GM21737 (cell line): ENCODE results near the gene TTC12.

Source experiments
- ATAC-seq: cut with Tn5 transposase; IDR thresholded peaks from one replicate; pipeline ENCODE4 v1.9.1; 2021; ENCODE audit warnings: mild to moderate bottlenecking, moderate library complexity; ENCODE audit not compliant: unreplicated experiment

The TTC12 gene, protein sequence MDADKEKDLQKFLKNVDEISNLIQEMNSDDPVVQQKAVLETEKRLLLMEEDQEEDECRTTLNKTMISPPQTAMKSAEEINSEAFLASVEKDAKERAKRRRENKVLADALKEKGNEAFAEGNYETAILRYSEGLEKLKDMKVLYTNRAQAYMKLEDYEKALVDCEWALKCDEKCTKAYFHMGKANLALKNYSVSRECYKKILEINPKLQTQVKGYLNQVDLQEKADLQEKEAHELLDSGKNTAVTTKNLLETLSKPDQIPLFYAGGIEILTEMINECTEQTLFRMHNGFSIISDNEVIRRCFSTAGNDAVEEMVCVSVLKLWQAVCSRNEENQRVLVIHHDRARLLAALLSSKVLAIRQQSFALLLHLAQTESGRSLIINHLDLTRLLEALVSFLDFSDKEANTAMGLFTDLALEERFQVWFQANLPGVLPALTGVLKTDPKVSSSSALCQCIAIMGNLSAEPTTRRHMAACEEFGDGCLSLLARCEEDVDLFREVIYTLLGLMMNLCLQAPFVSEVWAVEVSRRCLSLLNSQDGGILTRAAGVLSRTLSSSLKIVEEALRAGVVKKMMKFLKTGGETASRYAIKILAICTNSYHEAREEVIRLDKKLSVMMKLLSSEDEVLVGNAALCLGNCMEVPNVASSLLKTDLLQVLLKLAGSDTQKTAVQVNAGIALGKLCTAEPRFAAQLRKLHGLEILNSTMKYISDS

DNA sequence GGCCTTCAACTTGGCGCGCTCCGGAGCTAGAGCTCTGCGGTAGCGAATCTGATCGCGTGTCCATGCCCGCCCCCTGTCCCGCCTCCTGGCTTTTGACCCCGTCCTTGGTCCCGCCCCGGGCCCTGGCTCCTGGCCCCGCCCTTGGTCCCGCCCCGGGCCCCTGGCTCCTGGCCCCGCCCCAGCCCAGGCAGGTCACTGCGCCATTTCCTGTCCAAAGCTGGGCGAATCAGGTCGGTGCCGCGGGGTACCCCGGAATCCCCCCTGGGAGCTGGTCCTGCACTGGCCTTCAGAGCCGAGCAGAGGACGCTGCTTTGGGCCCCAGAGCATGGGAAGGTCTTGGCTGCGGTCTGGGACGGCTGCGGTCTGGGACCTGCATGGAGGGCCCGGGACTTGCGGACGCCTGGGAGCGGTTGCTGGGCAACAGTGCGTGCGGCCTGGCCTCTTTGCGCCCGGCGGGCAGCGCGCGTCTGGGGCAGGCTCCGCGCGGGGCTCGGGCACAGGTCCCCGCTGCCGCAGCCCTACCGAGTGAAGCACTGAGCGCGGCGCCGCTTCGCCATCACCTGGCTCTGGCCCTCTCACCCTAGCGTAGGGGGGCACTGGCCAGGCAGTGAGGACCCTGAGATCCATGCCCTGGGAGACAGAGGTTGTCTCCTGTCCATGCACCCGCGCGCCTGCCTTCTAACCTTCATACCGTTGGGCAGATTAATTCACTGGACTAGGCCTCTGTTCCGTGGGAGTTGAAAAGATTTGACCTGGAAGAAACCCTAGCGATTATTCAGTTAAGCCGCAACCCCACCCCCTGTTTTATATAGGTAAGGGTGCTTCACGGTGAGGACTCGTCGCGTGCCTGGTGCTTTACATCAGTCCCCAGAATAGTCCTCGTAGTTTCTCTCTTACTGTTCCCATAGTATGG, at the start of gene TTC12:
Gene TTC12, plus strand, starts transcription at position 195 of the 913 bp plus-strand sequence. CDS start 1,675 bp downstream, outside the sequence.
- ATAC-seq, result peak; percentile 99

DNA sequence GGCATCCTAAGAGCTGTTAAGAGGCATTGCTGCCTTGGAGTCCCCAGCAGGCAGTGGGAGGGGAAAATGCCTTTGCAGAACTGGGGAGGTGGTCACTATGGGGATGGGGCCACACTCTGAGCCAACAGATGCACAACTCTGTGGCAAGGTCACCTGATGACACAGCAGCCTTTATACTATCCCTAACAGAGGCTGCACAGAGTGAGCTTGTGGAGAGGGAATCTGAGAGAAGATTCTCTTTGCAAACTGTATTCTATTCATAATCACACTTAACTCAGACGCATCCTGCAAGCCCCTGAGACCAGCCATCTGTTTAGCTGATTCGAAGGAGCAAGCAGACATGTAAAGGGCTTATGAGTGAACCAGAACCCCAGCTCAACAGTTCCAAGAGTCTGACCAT, 49.0 kb upstream of the TTC12 start:
- ATAC-seq, result no peak

DNA sequence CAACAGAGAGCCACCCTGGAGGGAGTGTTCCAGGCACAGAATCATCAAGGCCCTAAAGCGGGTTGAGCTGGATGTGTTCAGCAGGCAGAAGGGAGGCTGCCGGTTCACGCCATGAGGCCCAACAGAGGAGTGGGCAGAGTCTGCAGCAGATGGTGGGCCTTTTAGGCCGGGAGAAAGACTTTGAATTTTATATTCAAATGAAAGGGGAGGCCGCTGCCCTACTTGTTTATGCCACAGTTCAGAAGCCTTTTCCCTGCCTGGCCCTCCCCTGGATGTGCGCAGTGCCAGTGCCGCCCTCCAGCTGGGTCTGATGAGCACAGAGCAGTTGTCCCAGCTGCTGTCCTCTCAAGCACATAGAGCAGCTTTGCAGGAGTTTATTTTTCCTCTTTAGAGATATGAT, 46.9 kb upstream of the TTC12 start:
- ATAC-seq, result no peak

DNA sequence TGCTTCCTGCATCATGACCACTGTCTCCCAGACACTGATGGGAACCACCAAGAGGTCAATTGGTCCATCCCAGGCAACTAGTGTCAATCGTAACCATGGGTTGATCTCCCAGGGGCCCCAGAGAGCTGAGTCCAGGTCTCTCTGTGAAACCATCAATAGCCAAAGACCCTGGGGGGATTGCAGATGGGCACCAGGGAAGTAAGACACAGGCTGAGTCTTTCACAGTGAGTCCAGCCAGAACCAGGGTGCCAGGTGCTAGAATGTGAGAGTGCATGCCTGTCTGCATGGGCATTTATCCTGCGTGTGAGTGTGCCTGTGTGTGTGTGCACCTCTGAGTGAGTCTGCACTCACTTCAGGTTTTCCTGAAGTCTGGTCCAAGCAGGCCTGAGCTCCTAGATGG, 45.3 kb upstream of the TTC12 start:
- no peak for ATAC-seq

DNA sequence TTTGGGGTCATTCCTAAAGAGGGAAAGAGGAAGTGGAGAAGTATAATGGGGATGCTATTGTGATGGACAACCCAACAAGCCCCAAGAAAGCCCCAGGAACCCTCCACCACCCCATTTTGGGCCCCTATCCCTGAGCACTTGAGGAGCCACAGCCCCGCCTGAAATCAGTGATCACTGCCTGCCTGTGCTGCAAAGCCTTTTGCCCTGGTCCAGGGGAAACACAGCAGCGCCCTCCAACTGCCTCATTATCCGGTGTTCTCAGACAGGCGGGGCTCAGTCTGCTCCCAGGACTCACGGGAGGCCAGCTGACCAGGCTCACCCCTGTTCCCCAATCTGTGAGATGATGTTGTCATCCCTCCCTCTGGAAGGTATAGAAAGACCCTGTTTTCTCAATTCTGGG, 44.7 kb upstream of the TTC12 start:
- no peak for ATAC-seq

DNA sequence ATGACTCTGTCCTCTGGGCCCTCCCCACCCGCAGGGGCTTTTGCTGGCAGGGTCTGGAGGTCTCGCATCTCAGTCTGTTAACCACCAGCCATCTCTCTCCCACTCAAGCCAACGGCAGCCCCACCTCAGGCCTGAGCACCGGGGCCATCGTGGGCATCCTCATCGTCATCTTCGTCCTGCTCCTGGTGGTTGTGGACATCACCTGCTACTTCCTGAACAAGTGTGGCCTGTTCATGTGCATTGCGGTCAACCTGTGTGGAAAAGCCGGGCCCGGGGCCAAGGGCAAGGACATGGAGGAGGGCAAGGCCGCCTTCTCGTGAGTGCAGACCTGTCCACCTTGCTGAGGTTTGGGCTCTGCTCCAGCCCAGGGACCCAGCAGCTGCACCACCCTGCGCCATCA, 44.3 kb upstream of the TTC12 start:
- ATAC-seq, result no peak

DNA sequence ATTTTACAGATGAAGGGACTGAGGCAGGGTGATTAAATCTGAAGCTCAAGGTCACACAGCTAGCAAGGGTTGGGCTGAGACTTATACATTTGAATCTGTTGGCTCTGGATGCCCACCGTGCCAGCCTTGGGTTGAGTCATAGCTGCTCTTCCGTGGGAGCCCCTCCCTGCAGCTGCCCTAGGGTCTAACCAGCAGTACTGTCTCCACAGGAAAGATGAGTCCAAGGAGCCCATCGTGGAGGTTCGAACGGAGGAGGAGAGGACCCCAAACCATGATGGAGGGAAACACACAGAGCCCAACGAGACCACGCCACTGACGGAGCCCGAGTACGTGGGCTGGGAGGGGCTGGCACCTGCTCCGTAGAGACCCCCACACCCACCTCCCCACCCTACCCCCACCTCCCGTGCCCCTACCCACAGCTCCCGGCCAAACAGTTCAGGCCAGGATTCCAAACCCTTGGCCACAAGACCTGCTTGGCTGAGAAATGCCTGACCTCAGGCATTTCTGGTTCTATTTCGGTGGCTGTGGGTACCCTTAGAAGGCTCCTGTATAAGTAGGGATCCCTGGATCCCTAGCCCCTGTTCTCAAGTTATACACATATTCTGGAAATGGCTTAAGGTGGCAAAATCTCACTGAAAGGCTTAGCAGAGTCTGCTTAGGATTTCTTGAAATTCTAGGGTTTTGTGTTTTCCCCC, 42.7 kb upstream of the TTC12 start:
- ATAC-seq, result no peak

DNA sequence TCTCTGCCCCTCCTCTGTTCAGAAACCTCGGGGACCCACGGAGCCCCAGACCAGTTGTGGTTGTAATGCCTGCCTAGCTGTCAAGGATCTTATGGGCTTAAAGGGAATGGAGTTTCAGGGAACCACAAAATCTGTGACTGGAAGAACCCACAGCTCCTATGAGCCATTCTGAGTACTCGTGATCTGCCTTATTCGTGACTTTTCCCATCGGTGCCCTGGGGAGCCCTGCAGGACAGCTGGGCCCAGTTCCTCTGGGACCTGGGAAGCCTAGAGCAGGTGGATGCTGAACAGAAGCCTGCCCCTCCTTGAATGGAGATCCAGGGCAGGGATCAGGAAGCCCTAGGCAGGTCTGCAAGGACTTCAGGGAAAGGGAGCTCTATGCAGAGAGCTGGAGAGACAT, 42.1 kb upstream of the TTC12 start:
- ATAC-seq, result no peak

DNA sequence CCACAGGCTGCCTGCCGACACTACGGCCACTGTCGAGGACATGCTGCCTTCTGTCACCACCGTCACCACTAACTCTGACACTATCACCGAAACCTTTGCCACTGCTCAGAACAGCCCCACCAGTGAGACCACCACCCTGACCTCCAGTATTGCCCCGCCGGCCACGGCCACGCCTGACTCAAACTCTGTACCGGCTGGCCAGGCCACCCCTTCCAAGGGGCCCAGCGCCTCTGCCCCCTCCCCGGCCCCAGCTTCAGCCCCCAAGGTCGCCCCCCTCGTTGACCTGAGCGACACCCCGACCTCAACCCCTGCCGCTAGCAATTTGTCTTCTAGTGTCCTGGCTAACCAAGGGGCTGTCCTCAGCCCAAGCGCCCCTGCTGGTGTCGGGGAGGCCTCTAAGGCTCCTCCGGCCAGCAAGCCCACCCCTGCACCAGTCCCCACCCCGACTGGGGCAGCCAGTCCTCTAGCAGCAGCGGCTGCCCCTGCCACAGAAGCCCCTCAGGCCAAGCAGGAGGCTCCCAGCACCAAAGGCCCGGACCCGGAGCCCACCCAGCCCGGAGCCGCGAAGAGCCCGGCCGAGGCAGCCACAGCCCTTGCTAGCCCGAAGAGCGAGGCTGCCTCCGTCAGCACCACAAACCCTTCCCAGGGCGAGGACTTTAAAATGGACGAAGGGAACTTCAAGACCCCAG, 41.3 kb upstream of the TTC12 start:
- no peak for ATAC-seq

DNA sequence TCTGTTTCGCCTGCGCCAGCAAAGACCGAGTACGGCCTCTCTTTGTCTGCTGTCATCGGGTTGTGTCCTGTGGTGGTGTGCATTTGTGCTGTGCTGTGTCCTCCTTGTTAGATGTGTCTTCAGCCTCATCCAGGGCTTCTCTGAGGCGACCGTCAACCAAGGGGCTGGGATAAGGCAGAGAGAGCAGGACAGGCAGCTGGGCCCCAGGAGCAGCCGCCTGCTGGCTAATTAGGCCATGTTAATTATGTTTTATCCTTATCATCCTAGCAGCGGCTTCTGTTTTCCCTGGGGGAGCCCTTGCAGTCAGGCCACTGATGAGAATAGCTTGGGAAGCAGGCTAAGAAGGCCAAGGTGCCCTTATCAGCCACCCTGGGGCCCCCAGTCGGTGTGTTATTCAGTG, 40.7 kb upstream of the TTC12 start:
- no peak for ATAC-seq

DNA sequence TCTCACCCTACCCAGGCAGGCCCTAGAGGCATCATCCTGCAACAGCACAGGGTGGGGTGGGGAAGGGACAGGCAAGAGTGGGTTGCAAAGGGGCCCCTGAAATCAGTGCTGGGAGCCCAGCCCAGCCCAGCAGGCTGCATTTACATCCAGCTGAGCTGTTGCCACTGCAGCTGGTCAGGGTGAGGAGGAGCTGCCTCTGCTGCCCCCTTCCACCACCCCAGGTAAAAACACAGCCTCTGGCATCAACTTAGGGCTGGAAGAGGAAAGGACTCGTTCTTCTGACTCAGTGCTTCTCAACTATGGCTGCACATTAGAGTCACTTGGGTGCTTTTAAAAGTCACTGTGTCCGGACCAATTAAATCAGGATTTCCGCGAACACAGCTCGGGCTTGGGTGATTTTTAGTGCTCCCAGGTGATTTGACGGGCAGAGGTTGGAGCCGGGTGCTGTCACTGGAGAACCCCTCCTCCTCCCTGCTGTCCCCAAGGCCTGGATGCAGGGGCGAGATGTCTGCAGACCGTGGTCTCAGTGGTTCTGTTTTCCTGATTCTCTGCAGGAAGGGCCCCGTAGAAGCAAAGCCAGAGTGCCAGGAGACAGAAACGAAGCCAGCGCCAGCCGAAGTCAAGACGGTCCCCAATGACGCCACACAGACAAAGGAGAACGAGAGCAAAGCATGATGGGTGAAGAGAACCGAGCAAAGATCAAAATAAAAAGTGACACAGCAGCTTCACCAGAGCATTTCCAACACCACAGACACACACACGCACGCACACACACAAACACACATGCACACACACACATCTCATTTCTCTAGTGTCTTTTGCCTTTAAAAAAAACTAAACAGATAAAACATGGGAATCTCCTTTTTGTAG, 39.4 kb upstream of the TTC12 start:
- ATAC-seq, result no peak

DNA sequence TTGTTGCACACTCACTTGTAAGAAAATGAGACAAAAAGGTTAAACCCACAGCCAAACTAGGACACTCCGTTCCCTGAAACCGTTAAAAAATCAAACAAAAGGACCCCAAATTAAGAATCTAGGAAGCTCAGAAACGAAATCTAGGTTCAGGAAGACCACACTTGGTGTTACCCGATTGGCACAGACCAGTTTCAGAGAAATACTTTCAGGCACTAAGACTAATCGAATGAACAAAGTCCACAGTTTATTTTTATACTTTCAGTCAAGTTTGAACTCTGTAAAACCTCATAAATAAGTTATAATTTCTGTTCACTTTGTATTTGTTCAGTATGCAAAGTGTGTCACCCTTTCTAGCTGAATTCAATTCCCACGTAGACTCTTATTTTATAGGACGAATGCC, 38.8 kb upstream of the TTC12 start:
- no peak for ATAC-seq

DNA sequence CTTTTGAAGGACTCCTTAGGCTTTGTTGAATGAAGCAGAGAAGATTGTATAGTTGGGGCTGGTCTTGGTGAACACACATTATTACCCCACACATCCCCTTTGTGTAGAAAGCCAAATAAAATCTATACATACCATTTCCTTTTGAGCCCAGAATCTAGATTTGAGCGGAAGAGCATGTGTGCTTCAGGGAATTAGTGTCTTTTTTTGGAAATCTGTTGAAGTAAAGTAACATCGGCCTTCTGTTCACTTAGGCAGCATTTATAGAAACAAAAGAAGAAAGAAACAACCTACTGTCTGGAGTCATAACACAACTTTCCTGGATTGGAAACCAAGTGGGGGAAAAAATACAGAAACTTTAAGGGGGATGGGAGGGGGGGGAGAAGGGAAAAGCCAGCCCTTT, 37.9 kb upstream of the TTC12 start:
- no peak for ATAC-seq

DNA sequence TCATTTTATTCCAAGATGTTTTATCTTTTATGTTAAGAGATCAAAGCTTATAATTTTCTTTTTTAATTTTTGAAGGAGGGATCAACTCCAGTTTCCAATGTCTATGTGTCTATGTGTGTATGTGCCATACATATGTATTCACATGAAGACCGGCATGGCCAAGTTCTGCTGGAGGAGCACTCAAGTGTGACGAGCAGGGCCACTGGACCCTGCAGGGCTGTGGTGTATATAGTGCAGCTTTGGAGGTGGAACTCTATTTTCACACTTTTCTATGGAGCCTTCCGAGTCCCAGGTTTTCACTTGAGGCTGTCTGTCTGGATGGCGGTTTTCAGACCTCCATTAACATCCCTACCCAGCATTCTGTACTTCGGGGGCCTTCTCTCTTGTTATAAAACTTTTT, 36.5 kb upstream of the TTC12 start:
- no peak for ATAC-seq

DNA sequence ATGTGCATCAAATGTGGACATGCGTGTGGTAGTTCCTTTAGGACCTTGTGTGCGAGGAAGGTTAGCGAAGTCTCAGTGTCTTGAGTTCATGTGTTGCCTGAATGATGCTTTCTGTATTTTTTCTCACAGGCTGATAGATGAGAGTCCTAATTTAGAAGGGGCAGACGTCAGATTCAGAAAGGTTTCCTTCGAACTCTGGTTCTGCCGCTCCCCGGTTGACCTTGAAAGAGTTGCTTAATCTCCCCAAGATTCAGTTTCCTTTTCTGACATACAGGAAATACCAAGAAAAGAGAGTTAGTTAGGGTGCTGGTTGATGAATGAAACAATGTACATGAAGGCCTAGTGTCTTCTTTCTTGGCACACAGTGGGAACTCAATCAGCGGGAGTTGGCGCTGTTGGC, 35.9 kb upstream of the TTC12 start:
- no peak for ATAC-seq

DNA sequence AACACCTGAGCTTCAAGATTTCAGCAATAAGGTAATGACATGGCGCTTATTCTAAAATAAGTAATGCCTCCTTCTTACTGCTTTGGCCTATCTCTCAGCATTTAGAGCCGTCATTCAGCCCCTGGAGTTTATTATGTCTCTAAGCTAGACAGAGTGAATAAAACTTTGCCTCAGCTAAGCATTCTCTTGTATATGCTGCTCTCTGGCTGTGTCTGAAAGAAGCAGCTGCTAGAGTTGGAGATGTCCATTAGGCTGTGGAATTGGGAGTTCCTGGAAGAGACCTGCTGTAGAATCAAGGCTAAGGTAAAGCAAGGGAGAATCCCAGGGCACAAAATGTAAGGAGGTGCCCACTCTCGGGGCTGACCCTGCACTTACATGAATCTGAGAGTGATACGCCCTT, 35.5 kb upstream of the TTC12 start:
- no peak for ATAC-seq

DNA sequence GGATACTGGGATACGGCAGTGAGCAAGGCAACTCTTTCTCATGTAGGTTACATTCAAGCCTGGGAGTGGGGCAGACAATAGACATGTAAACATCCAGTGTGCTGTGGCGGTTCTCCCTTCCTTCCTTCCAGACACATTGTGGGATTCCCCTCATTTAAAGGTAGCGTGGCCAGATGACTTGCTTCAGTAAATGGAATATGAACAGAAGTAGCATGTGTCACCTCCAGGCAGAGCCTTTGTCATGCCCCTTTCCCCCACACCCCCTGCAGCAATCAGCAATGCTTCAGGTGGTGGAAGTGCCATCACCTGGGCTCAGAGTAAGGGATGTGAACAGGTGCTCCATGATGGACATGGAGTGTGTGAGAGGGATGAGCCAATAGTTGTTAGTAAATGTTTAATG, 34.8 kb upstream of the TTC12 start:
- ATAC-seq, result no peak

DNA sequence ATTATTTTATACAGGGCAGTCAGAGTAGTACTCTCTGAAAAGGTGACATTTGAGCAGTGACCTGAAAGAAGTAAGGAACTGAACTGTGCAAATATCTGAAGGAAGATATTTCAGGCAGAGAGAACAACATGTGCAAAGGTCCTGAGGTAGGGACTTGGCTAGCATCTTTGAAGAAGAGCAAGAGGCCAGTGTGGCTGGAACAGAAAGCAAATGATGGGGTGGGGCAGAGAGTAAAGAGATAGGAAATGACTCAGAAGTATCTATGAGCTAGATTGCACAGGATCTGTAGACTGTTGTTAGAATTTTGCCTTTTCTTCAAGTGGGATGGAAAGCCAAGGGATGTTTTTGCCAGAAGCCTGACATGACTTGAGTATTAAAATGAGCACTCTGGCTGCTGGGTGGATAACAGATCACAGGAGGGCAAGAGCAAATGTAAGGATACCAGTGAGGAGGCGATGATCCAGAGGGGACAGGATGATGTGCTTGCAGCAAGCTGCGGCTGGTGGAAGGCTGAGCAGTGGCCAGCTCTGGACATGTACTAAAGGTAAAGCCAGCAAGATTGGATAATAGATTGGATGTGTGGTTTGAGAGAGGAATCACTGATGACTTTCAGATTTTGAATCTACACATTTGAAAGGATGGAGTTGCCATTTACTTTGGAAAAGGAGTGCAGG, 33.2 kb upstream of the TTC12 start:
- ATAC-seq, result no peak
